ENCODE results near the gene ARL4A. TPM values are rescaled to one million over a fixed set of nuclear protein-coding genes. Genes with fewer than 3 reads are reported as not detected.

Gene ARL4A
- polyA plus RNA-seq, 3 donors = 3.9 to 22.7 (median 19.1) TPM

- 73 to 75% (median 74%) methylated on average over 3 of the region's 3 CpGs for WGBS, 3 donors
- peak overlapping the region; percentile 26 for H3K27ac ChIP-seq (ENCODE audit: low read depth, low read length)
Observed at GRCh38 chr7:12716722-12717121, 29.3 kb downstream of the ARL4A start.

- WGBS, 3 donors = 26 to 77% (median 35%) methylated on average over 5 of the region's 5 CpGs
- peak overlapping the region; percentile 40 for H3K27ac ChIP-seq (ENCODE audit: low read depth, low read length)
Observed at GRCh38 chr7:12719141-12719919, 31.9 kb downstream of the ARL4A start.

GRCh38 chr7:12719981-12720865 is 32.8 kb downstream of the ARL4A start:
- 66 to 75% (median 66%) methylated on average over 17 of the region's 17 CpGs for WGBS, 3 donors
- no peak overlapping the region for H3K27ac ChIP-seq (ENCODE audit: low read depth, low read length)

GRCh38 chr7:12721286-12721830 is 33.9 kb downstream of the ARL4A start:
- no peak overlapping the region for H3K27ac ChIP-seq (ENCODE audit: low read depth, low read length)
- WGBS, 3 donors = 93 to 96% (median 93%) methylated on average over 6 of the region's 6 CpGs

GRCh38 chr7:12722136-12722535 is 34.7 kb downstream of the ARL4A start:
- 60 to 88% (median 75%) methylated on average over 2 of the region's 2 CpGs for WGBS, 3 donors
- no peak overlapping the region for H3K27ac ChIP-seq (ENCODE audit: low read depth, low read length)

GRCh38 chr7:12722636-12723605 is 35.5 kb downstream of the ARL4A start:
- 75 to 83% (median 76%) methylated on average over 4 of the region's 4 CpGs for WGBS, 3 donors
- H3K27ac ChIP-seq (ENCODE audit: low read depth, low read length) = no peak overlapping the region

GRCh38 chr7:12725575-12726316 is 38.3 kb downstream of the ARL4A start:
- WGBS, 3 donors = 78 to 89% (median 87%) methylated on average over 4 of the region's 4 CpGs

GRCh38 chr7:12726908-12727307 is 39.5 kb downstream of the ARL4A start:
- H3K27ac ChIP-seq (ENCODE audit: low read depth, low read length) = no peak overlapping the region
- WGBS, 3 donors = 86 to 97% (median 90%) methylated on average over 2 of the region's 2 CpGs

More at GRCh38 chr7:12725575-12726316, 38.3 kb downstream of the ARL4A start:
- no peak overlapping the region for H3K27ac ChIP-seq (ENCODE audit: low read depth, low read length)

- H3K27ac ChIP-seq (ENCODE audit: low read depth, low read length) = no peak overlapping the region
- WGBS, 3 donors = 54 to 72% (median 64%) methylated on average over 8 of the region's 8 CpGs
Observed at GRCh38 chr7:12727455-12728191, 40.2 kb downstream of the ARL4A start.

GRCh38 chr7:12728192-12728538 is 40.7 kb downstream of the ARL4A start:
- no peak overlapping the region for H3K27ac ChIP-seq (ENCODE audit: low read depth, low read length)
- WGBS, 3 donors = 72 to 81% (median 76%) methylated on average over 2 of the region's 2 CpGs

- 19 to 37% (median 27%) methylated on average over 7 of the region's 7 CpGs for WGBS, 3 donors
- H3K27ac ChIP-seq (ENCODE audit: low read depth, low read length) = no peak overlapping the region
Observed at GRCh38 chr7:12729112-12729511, 41.7 kb downstream of the ARL4A start.

GRCh38 chr7:12730523-12730922 is 43.1 kb downstream of the ARL4A start:
- WGBS, 3 donors = 34 to 46% (median 43%) methylated on average over 2 of the region's 2 CpGs
- H3K27ac ChIP-seq (ENCODE audit: low read depth, low read length) = no peak overlapping the region

- 87 to 96% (median 90%) methylated on average over 1 of the region's 1 CpG for WGBS, 3 donors
Observed at GRCh38 chr7:12731214-12731656, 43.8 kb downstream of the ARL4A start.

GRCh38 chr7:12731775-12732174 is 44.3 kb downstream of the ARL4A start:
- 81 to 94% (median 85%) methylated on average over 2 of the region's 2 CpGs for WGBS, 3 donors
- no peak overlapping the region for H3K27ac ChIP-seq (ENCODE audit: low read depth, low read length)

More at GRCh38 chr7:12731214-12731656, 43.8 kb downstream of the ARL4A start:
- H3K27ac ChIP-seq (ENCODE audit: low read depth, low read length) = no peak overlapping the region

GRCh38 chr7:12732428-12732827 is 45.0 kb downstream of the ARL4A start:
- H3K27ac ChIP-seq (ENCODE audit: low read depth, low read length) = no peak overlapping the region
- WGBS, 3 donors = 94 to 100% (median 97%) methylated on average over 1 of the region's 1 CpG

- WGBS, 3 donors = 57 to 81% (median 72%) methylated on average over 3 of the region's 3 CpGs
- no peak overlapping the region for H3K27ac ChIP-seq (ENCODE audit: low read depth, low read length)
Observed at GRCh38 chr7:12735923-12736322, 48.5 kb downstream of the ARL4A start.

- WGBS, 3 donors = 43 to 67% (median 63%) methylated on average over 1 of the region's 1 CpG
Observed at GRCh38 chr7:12737373-12737772, 49.9 kb downstream of the ARL4A start.

More at GRCh38 chr7:12737373-12737772, 49.9 kb downstream of the ARL4A start:
- no peak overlapping the region for H3K27ac ChIP-seq (ENCODE audit: low read depth, low read length)

Data from adipose tissue (tissue), 3 donors.